ENCODE measurements around the gene SHISA5.
"Not testable (repeated sequence)": the region's sequence is repeated elsewhere in the genome, so short reads cannot be mapped to it uniquely, and the experiment has no call there.

SHISA5 gene

GRCh38 chr3:48478626-48479555 is 25.1 kb downstream of the SHISA5 start:
- no peak for TF ChIP-seq CTCF (IDR thresholded peaks at IDR 0.05; ENCODE audit: insufficient read depth, low read depth, low read length, missing control alignments)
- peak; percentile 55 for DNase-seq (ENCODE audit: low read depth)
- H3K4me3 ChIP-seq (ENCODE audit: low read depth, low read length), result peak overlapping the region; percentile 1

- no peak for DNase-seq (ENCODE audit: low read depth)
- TF ChIP-seq CTCF (IDR thresholded peaks at IDR 0.05; ENCODE audit: insufficient read depth, low read depth, low read length, missing control alignments), result no peak
- no peak overlapping the region for H3K4me3 ChIP-seq (ENCODE audit: low read depth, low read length)
These were observed 25.9 kb downstream of the SHISA5 start for GRCh38 chr3:48477959-48478520.

- TF ChIP-seq CTCF (IDR thresholded peaks at IDR 0.05; ENCODE audit: insufficient read depth, low read depth, low read length, missing control alignments), result no peak
These were observed 27.4 kb downstream of the SHISA5 start for GRCh38 chr3:48476426-48477053.

GRCh38 chr3:48475188-48475587 is 28.8 kb downstream of the SHISA5 start:
- TF ChIP-seq CTCF (IDR thresholded peaks at IDR 0.05; ENCODE audit: insufficient read depth, low read depth, low read length, missing control alignments), result no peak
- H3K4me3 ChIP-seq (ENCODE audit: low read depth, low read length), result no peak overlapping the region

More at GRCh38 chr3:48476426-48477053, 27.4 kb downstream of the SHISA5 start:
- DNase-seq (ENCODE audit: low read depth), result no peak
- H3K4me3 ChIP-seq (ENCODE audit: low read depth, low read length), result no peak overlapping the region

GRCh38 chr3:48474619-48475018 is 29.4 kb downstream of the SHISA5 start:
- no peak for TF ChIP-seq CTCF (IDR thresholded peaks at IDR 0.05; ENCODE audit: insufficient read depth, low read depth, low read length, missing control alignments)
- DNase-seq (ENCODE audit: low read depth), result no peak
- no peak overlapping the region for H3K4me3 ChIP-seq (ENCODE audit: low read depth, low read length)

More at GRCh38 chr3:48475188-48475587, 28.8 kb downstream of the SHISA5 start:
- no peak for DNase-seq (ENCODE audit: low read depth)

- H3K4me3 ChIP-seq (ENCODE audit: low read depth, low read length); DNase-seq (ENCODE audit: low read depth): not testable (repeated sequence)
These were observed 29.9 kb downstream of the SHISA5 start for GRCh38 chr3:48474031-48474430.

GRCh38 chr3:48473617-48473952 is 30.4 kb downstream of the SHISA5 start:
- H3K4me3 ChIP-seq (ENCODE audit: low read depth, low read length), result no peak overlapping the region
- DNase-seq (ENCODE audit: low read depth), result no peak
- no peak for TF ChIP-seq CTCF (IDR thresholded peaks at IDR 0.05; ENCODE audit: insufficient read depth, low read depth, low read length, missing control alignments)

Measured in GM12865 (cell line).